GM13977 (cell line): ENCODE data around the gene PSMD1.

ENCODE experiments used
- DNase-seq: peaks from one replicate; pipeline ENCODE4 v3.0.0; 2012; ENCODE audit warnings: low spot score
- in situ Hi-C: fragments of 300-500 bp; cut with MboI; formaldehyde crosslinking; loops from one replicate; pipeline ENCODE4 v1.12.0; 2022; ENCODE audit warnings: low sequenced_read_pairs, low pct_unique_long_range_greater_than_20kb, mixed read lengths, inconsistent platforms; ENCODE audit not compliant: unreplicated experiment
- TF ChIP-seq, protein P1 (sequence below): IDR thresholded peaks from 2 replicates; pipeline ENCODE4 v1.5.1; 2012; ENCODE audit warnings: mild to moderate bottlenecking, control low read depth; ENCODE audit not compliant: insufficient read depth; ENCODE audit errors: extremely low read depth, missing control alignments

PSMD1 gene

DNA sequence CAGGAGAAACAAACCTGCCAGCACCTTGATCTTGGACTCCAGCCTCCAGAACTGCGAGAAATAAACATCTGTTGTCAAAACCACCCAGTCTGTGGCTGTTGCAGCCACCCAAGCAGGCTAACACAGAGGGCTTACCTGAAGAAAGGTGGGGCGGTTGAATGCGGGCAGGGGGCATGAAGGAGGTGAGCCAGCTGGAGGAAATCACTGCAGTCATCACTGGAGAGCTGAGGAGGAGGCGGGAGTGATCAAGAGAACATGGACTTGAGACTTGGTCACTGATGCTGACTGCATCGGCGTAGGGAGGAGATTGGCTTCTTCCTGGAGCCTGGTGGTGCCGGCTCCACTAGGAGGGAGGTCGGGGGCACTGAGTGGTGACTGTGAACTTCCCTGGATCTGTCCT lies 127.2 kb downstream of the PSMD1 start:
- DNase-seq = no peak
- in situ Hi-C loops = no loop called here
- TF ChIP-seq, protein P1, sequence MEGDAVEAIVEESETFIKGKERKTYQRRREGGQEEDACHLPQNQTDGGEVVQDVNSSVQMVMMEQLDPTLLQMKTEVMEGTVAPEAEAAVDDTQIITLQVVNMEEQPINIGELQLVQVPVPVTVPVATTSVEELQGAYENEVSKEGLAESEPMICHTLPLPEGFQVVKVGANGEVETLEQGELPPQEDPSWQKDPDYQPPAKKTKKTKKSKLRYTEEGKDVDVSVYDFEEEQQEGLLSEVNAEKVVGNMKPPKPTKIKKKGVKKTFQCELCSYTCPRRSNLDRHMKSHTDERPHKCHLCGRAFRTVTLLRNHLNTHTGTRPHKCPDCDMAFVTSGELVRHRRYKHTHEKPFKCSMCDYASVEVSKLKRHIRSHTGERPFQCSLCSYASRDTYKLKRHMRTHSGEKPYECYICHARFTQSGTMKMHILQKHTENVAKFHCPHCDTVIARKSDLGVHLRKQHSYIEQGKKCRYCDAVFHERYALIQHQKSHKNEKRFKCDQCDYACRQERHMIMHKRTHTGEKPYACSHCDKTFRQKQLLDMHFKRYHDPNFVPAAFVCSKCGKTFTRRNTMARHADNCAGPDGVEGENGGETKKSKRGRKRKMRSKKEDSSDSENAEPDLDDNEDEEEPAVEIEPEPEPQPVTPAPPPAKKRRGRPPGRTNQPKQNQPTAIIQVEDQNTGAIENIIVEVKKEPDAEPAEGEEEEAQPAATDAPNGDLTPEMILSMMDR = no peak

DNA sequence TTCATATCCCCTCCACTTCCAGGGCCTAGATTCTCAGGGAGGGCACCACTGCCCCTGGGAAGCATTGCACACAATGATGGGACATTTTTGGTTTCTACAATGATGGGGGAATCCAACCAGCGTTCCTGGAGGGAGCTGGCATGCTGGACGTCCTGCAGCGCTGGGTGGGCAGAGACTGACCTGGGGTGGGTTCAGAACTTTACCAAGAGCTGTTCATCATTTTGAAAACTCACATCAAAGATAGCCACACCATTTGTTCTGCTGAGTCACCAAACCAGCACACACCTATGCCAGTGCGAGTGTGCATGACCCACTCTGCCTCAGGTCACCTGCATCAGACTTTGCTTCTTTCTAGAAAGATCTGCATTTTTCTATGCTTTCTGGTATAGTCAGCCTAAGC lies 127.7 kb downstream of the PSMD1 start:
- DNase-seq = no peak
- in situ Hi-C loops = no loop called here
- TF ChIP-seq, protein P1 = no peak

DNA sequence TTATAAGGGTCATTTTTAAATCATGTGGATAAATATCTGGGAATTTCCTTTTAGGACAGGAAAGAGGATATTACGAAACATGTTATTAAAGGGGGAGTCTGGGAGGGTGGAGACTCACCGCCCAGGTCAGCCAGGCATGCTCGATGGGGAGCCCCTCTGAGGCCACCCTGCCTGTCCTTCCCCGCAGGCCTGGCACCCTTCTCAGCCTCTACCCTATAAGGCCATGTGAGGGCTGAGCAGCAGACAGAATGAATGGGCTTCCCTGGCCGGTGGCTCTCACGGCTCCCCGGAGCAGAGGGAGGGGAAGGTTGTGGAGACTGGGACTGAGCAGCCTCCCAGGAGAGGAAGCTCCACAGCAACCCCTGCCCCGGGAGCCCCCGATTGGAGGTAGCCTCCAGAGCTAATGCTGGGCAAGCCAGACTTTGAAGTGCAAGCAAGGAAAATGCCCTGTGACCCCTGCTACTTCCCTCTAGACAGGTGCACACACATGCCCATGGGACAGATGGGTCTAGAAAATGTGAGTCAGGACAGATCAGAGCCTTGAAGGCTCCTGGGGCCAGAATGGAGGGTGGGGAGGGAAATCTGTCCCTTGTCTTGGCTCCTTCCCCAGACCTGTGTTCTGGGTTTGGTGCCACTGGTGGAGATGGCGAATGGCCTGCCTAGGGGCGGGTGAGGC lies 128.5 kb downstream of the PSMD1 start:
- TF ChIP-seq, protein P1 = no peak
- in situ Hi-C loops = no loop called here
- DNase-seq = no peak

DNA sequence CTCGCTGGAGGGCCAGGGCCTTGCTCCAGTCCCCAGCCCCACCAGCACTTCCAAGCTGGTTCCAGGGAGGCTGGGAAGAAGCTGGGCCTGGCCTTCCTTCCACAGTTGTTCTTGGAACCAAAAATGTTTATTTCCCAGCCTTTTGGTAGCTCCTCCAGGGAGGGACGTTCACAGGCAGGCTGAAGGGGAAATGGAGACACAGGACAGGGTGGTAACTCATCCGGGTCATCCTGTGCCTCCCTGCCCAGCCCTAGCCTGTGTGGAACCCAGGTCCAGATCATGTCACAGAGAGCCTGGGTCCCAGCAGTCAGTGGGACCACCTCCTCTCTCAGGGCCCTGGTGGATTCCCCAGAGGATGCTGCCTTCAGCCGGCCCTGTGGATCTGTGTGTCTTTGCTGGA lies 129.2 kb downstream of the PSMD1 start:
- TF ChIP-seq, protein P1 = no peak
- DNase-seq = no peak
- in situ Hi-C loops = no loop called here

DNA sequence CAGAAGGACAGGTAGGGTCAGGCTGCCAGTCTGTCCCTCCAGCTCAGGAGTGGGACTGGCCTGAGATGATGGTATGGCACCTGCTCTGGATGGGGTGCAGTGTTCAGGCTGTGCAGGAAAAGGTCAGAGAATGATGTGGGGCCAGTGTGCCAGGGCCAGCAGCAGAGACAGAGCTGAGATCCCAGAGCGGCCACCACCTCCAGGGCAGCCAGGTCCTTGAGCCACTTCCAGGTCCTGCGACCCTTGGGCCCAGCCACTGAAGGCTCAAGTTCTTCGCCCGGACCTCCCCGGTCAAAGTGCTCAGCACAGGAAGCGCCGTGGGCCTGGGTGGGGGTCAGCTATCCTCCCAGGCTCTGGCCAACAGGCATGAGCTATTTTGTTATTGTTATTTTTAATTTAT lies 129.7 kb downstream of the PSMD1 start:
- in situ Hi-C loops = no loop called here
- TF ChIP-seq, protein P1 = no peak
- DNase-seq = no peak

DNA sequence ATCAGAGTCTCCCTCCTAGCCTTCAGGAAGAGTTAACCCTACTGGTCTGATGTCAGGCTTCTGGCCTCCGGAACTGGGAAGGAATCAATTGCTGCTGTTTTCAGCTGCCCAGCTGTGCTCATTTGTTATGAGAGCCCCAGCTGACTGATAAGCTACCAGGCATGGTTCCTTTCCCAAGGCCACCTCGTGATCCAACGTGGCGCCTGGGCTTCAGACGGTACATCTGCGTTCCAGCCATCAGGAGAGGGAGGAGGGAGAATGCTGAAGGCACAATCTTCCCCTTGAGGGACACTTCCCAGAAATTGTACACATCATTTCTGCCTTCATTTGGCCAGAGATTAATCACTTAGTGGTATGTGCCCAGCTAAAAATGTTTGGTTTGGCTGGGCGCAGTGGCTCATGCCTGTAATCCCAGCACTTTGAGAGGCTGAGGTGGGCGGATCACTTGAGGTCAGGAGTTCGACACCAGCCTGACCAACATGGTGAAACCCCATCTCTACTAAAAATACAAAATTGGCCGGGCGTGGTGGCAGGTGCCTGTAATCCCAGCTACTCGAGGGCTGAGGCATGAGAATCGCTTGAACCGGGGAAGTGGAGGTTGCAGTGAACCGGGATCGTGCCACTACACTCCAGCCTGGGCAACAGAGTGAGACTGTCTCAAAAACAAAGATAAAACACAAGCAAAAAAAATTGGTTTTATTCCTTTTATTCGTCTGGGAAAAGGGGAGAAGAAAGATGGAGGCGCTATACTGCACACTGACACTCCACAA lies 131.3 kb downstream of the PSMD1 start:
- DNase-seq = no peak
- in situ Hi-C loops = no loop called here
- TF ChIP-seq, protein P1 = no peak
